HCT116 (cell line): Measurements from ENCODE around the gene GGT5. TPM values are rescaled to one million over a fixed set of nuclear protein-coding genes. Genes with fewer than 3 reads are reported as not detected.

ENCODE experiments used
- ATAC-seq: fragments of 200-7000 bp; cut with Tn5 transposase; 2 replicates; pipeline ENCODE4 v1.9.1; 2020; ENCODE audit warnings: mild to moderate bottlenecking, moderate library complexity
- BruUV-seq: library from RNA; stranded (reverse); fragments of 400-500 nt; replicated peaks from 2 replicates; lab custom pipeline; 2021; lab: Mats Ljungman, UMichigan
- CTCF ChIA-PET: fragments of 300-600 bp; sonication (Branson Sonifier 250); formaldehyde crosslinking; loops from one replicate; lab custom pipeline; 2021; ENCODE audit warnings: antibody characterized with exemption; lab: Charles Lee
- POLR2A ChIA-PET: fragments of 300-600, 350-600 bp; sonication (Branson Sonifier 250); formaldehyde crosslinking; loops from one replicate; lab custom pipeline; 2021; ENCODE audit warnings: antibody characterized with exemption; lab: Charles Lee
- RAD21 ChIA-PET, 2 experiments: fragments of 300-600 bp; sonication (Branson Sonifier 250); formaldehyde crosslinking; loops; one replicate each; lab custom pipeline; 2023; ENCODE audit warnings: low total read pairs in 2 of 2; ENCODE audit not compliant: uncharacterized antibody in 2 of 2, unreplicated experiment in 2 of 2, low non-redundant PET in 1 of 2; lab: Charles Lee
- DNase-seq: peaks from one replicate; pipeline ENCODE4 v3.0.0-alpha.2; 2010; ENCODE audit warnings: low read depth, low spot score
- H2AFZ ChIP-seq: fragments of 200-600 bp; shearing (Covaris generic), sonication (generic); 2 replicates; pipeline ENCODE4 v1.6.1; 2017; ENCODE audit warnings: low read depth, mixed run types, mixed read lengths, antibody characterized with exemption, low read length; ENCODE audit not compliant: poor library complexity, severe bottlenecking
- H3K27ac ChIP-seq: 2 replicates; pipeline ENCODE4 v1.5.1; 2012; ENCODE audit warnings: low read depth, low read length
- H3K27me3 ChIP-seq: fragments of 200-600 bp; sonication (generic); 2 replicates; pipeline ENCODE4 v1.6.1; 2016; ENCODE audit warnings: mixed run types, low read length, mixed read lengths; ENCODE audit not compliant: insufficient read depth
- H3K36me3 ChIP-seq, 2 experiments: fragments of 200-500 bp in 1 of 2; fragments of 200-600 bp in 1 of 2; sonication (Bioruptor generic) in 1 of 2; sonication (generic) in 1 of 2; 2 replicates each; pipeline versions ENCODE4 v1.5.1 to v1.6.1; 2014 to 2016; ENCODE audit warnings: low read length in 2 of 2, inconsistent platforms in 1 of 2, mixed read lengths in 1 of 2, mixed run types in 1 of 2; ENCODE audit not compliant: insufficient read depth in 2 of 2, control insufficient read depth in 1 of 2
- H3K4me1 ChIP-seq, 2 experiments: fragments of 200-600 bp in 1 of 2; sonication (generic) in 1 of 2; 2 replicates each; pipeline versions ENCODE4 v1.5.1 to v1.6.1; 2012 to 2017; ENCODE audit warnings: low read length in 2 of 2, inconsistent platforms in 1 of 2, mild to moderate bottlenecking in 1 of 2, mixed read lengths in 1 of 2, mixed run types in 1 of 2, moderate library complexity in 1 of 2; ENCODE audit not compliant: insufficient read depth in 2 of 2, control insufficient read depth in 1 of 2
- H3K4me2 ChIP-seq: fragments of 200-600 bp; sonication (generic); 2 replicates; pipeline ENCODE4 v1.6.1; 2017; ENCODE audit warnings: mixed run types, low read length, mixed read lengths
- H3K4me3 ChIP-seq, 2 experiments: fragments of 200-600 bp in 1 of 2; sonication (generic) in 1 of 2; replicated peaks in 1 of 2; 2 replicates each; pipeline ENCODE4 v1.5.1; 2011 to 2016; ENCODE audit warnings: low read length in 2 of 2, control low read depth in 1 of 2, low read depth in 1 of 2, mild to moderate bottlenecking in 1 of 2, mixed read lengths in 1 of 2, mixed run types in 1 of 2
- H3K79me2 ChIP-seq: fragments of 200-600 bp; sonication (generic); 2 replicates; pipeline ENCODE4 v1.6.1; 2017; ENCODE audit warnings: mild to moderate bottlenecking, mixed run types, low read length, moderate library complexity, mixed read lengths; ENCODE audit not compliant: insufficient read depth
- H3K9ac ChIP-seq: fragments of 200-600 bp; sonication (generic); 2 replicates; pipeline ENCODE4 v1.6.1; 2016; ENCODE audit warnings: low read length, mixed read lengths
- H3K9me2 ChIP-seq: fragments of 200-600 bp; sonication (generic), shearing (Covaris generic); 2 replicates; pipeline ENCODE4 v1.6.1; 2017; ENCODE audit warnings: mixed run types, mild to moderate bottlenecking, moderate library complexity; ENCODE audit not compliant: insufficient read depth
- H3K9me3 ChIP-seq, 2 experiments: fragments of 200-500 bp in 1 of 2; fragments of 200-600 bp in 1 of 2; sonication (Bioruptor generic) in 1 of 2; sonication (generic) in 1 of 2; 2 replicates each; pipeline ENCODE4 v1.6.1; 2014 to 2017; ENCODE audit warnings: low read length in 2 of 2, mixed read lengths in 2 of 2, inconsistent platforms in 1 of 2, low read depth in 1 of 2, mild to moderate bottlenecking in 1 of 2, mixed run types in 1 of 2, moderate library complexity in 1 of 2; ENCODE audit not compliant: control insufficient read depth in 1 of 2, insufficient read depth in 1 of 2
- H4K20me1 ChIP-seq: fragments of 200-600 bp; sonication (generic), shearing (Covaris generic); 2 replicates; pipeline ENCODE4 v1.6.1; 2017; ENCODE audit warnings: mixed run types, mild to moderate bottlenecking, moderate library complexity; ENCODE audit not compliant: insufficient read depth
- ELF1 ChIP-seq: IDR thresholded peaks from 2 replicates; pipeline ENCODE4 v1.6.1; 2012; ENCODE audit warnings: low read depth, borderline replicate concordance
- EZH2phosphoT487 ChIP-seq: fragments of 200-600 bp; IDR thresholded peaks from 2 replicates; pipeline ENCODE4 v1.6.1; 2018; ENCODE audit warnings: antibody characterized with exemption, borderline replicate concordance
- FOSL1 ChIP-seq: IDR thresholded peaks from 2 replicates; pipeline ENCODE4 v1.6.1; 2012; ENCODE audit warnings: low read depth
- POLR2AphosphoS5 ChIP-seq: IDR thresholded peaks from 2 replicates; pipeline ENCODE4 v1.6.1; 2011; ENCODE audit warnings: mild to moderate bottlenecking, low read depth, low read length, moderate library complexity
- SIN3A ChIP-seq: IDR thresholded peaks from 2 replicates; pipeline ENCODE4 v1.6.1; 2012; ENCODE audit warnings: low read depth
- ZBTB33 ChIP-seq: IDR thresholded peaks from 2 replicates; pipeline ENCODE4 v1.6.1; 2011; ENCODE audit warnings: mild to moderate bottlenecking, low read length, moderate library complexity; ENCODE audit not compliant: insufficient replicate concordance; ENCODE audit errors: extremely low read depth
- ZNF274 ChIP-seq: fragments of 200-500 bp; sonication (Bioruptor generic); IDR thresholded peaks from 2 replicates; pipeline ENCODE4 v1.6.1; 2014; ENCODE audit warnings: mild to moderate bottlenecking, low read depth, low read length, inconsistent platforms
- intact Hi-C: fragments of 100-400 bp; cut with micrococcal nuclease; formaldehyde crosslinking; loops from 2 replicates; pipeline ENCODE4 v1.10.0; 2022
- total RNA-seq: library from RNA; stranded (reverse); gene quantifications from one replicate; pipeline ENCODE4 v1.2.1, GENCODE V29; 2021; ENCODE audit not compliant: unreplicated experiment

GGT5 gene
- total RNA-seq, 1 experiment from 2014 or later, result 0.57 TPM

- CTCF ChIA-PET, result no interaction called here
- Histone ChIP-seq H3K27me3 (no peaks in the 10 kb centered on the region), H3K4me2 (no peak overlapping the region), H3K9me3 (no peaks in the 10 kb centered on the region; a peak in 2 of 4 replicates), H3K79me2 (no peaks in the 10 kb centered on the region), H3K9ac (no peak overlapping the region), H3K36me3 (no peaks in the 10 kb centered on the region), H3K4me1 (peaks cover 0 to 5% of the 10 kb centered on the region in 2 experiments; a peak in 2 of 4 replicates), H4K20me1 (no peaks in the 10 kb centered on the region), H3K4me3 (no peak overlapping the region), H2AFZ (no peak overlapping the region), H3K27ac (no peak overlapping the region), H3K9me2 (no peaks in the 10 kb centered on the region)
- ATAC-seq (no peak), DNase-seq (no peak)
- intact Hi-C loops, result no loop called here
- RAD21 ChIA-PET, result no interaction called here
- BruUV-seq, result no TSS peak
- POLR2A ChIA-PET, result interaction anchor here (1.1 kb wide), 1 partner anchor 17 kb away, joined by 3 read pairs; no protein-coding TSS in a partner anchor
- TF ChIP-seq EZH2phosphoT487 (no peak), FOSL1 (no peak)
Measured at GRCh38 chr22:24225044-24225601, 19.8 kb downstream of the GGT5 start.

DNA sequence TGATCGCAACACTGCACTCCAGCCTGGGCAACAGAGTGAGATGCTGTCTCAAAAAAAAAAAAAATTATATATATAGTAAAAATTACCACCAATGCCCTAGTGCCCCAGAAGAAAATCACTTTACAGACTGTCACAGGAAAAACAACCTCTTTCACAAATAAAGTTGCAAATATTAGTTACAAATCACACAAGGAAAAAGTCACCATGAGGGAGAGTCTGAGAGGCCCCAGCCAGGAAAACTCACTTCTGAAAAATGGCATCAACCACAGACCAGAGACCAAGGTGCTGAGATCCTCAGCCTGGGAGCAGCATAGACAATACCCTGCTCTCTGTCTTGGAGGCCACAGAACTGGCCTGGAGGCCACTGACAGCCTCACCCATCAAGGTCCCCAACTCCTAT, 20.4 kb downstream of the GGT5 start:
- H3K4me3 ChIP-seq, result no peak overlapping the region
- TF ChIP-seq ELF1, result no peak
- TF ChIP-seq SIN3A, result no peak
- TF ChIP-seq ZNF274, result no peak
- no peak for TF ChIP-seq POLR2AphosphoS5
- TF ChIP-seq ZBTB33, result no peak
- no peak overlapping the region for H3K27ac ChIP-seq
- peaks cover 0 to 5% of the 10 kb centered on the region in 2 experiments; a peak in 2 of 4 replicates for H3K4me1 ChIP-seq
- no peaks in the 10 kb centered on the region; a peak in 2 of 4 replicates for H3K9me3 ChIP-seq
- H2AFZ ChIP-seq, result no peak overlapping the region
- ATAC-seq (no peak), DNase-seq (no peak)
- ChIA-PET CTCF (no interaction called here), RAD21 (no interaction called here), POLR2A (no interaction called here)
- no peak overlapping the region for H3K4me2 ChIP-seq
- no peak overlapping the region for H3K9ac ChIP-seq
- no peaks in the 10 kb centered on the region for H3K9me2 ChIP-seq
- no peaks in the 10 kb centered on the region for H3K79me2 ChIP-seq
- H3K36me3 ChIP-seq, result no peaks in the 10 kb centered on the region
- no peaks in the 10 kb centered on the region for H3K27me3 ChIP-seq
- intact Hi-C loops, result no loop called here
- BruUV-seq, result no TSS peak
- no peaks in the 10 kb centered on the region for H4K20me1 ChIP-seq
